ENCODE results near the gene ALK.

ALK gene

GRCh38 chr2:29430382-29431112 lies 490.8 kb downstream of the ALK start:
- H3K9ac ChIP-seq (ENCODE audit: insufficient read length, low read depth), result no peak overlapping the region
- H3K4me3 ChIP-seq (ENCODE audit: insufficient read length, low read depth), result no peak overlapping the region
- no peaks in the 10 kb centered on the region for H3K36me3 ChIP-seq (ENCODE audit: insufficient read depth, insufficient read length, low read length)
- H3K27me3 ChIP-seq (ENCODE audit: insufficient read depth, insufficient read length), result no peaks in the 10 kb centered on the region
- TF ChIP-seq SUZ12 (IDR thresholded peaks at IDR 0.05; ENCODE audit: extremely low read depth, insufficient read depth, insufficient read length), result no peak
- no peak for TF ChIP-seq YY1 (IDR thresholded peaks at IDR 0.05; ENCODE audit: insufficient read depth, insufficient read length)
- TF ChIP-seq ZNF274 (IDR thresholded peaks at IDR 0.05; ENCODE audit: low read depth, low read length), result no peak
- no peaks in the 10 kb centered on the region for H3K9me3 ChIP-seq (ENCODE audit: insufficient read depth, low read length)
- DNase-seq (ENCODE audit: low read depth, low spot score), result no peak
- H3K4me1 ChIP-seq (ENCODE audit: insufficient read depth, insufficient read length), result no peaks in the 10 kb centered on the region

DNA sequence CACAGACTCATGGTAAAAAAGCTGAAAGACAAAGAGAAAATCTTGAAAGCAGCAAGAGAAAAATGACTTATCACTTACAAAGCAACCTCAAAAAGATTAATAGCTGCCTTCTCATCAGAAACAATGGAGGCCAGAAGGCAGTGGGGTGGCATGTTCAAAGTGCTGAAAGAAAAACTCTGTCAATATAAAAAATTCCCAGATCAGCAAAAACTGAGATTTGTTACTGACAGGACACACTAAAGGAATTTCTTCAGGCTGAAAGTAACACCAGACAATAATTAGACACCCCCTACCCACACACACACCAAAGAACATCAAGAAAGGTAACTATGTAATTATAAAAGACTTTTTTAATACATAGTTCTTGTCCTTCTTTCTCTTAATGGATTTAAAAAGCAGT lies 495.0 kb downstream of the ALK start:
- Histone ChIP-seq H3K9me3 (ENCODE audit: insufficient read depth, low read length) (no peaks in the 10 kb centered on the region), H3K9ac (ENCODE audit: insufficient read length, low read depth) (no peak overlapping the region), H3K4me1 (ENCODE audit: insufficient read depth, insufficient read length) (no peaks in the 10 kb centered on the region), H3K36me3 (ENCODE audit: insufficient read depth, insufficient read length, low read length) (no peaks in the 10 kb centered on the region), H3K27me3 (ENCODE audit: insufficient read depth, insufficient read length) (peaks cover 2% of the 10 kb centered on the region), H3K4me3 (ENCODE audit: insufficient read length, low read depth) (no peak overlapping the region)
- no peak for TF ChIP-seq YY1 (IDR thresholded peaks at IDR 0.05; ENCODE audit: insufficient read depth, insufficient read length)
- no peak for TF ChIP-seq SUZ12 (IDR thresholded peaks at IDR 0.05; ENCODE audit: extremely low read depth, insufficient read depth, insufficient read length)
- no peak for TF ChIP-seq ZNF274 (IDR thresholded peaks at IDR 0.05; ENCODE audit: low read depth, low read length)
- no peak for DNase-seq (ENCODE audit: low read depth, low spot score)

- TF ChIP-seq YY1 (IDR thresholded peaks at IDR 0.05; ENCODE audit: insufficient read depth, insufficient read length), result no peak
- no peak for TF ChIP-seq SUZ12 (IDR thresholded peaks at IDR 0.05; ENCODE audit: extremely low read depth, insufficient read depth, insufficient read length)
- TF ChIP-seq ZNF274 (IDR thresholded peaks at IDR 0.05; ENCODE audit: low read depth, low read length), result no peak
- Histone ChIP-seq H3K4me1 (ENCODE audit: insufficient read depth, insufficient read length) (no peaks in the 10 kb centered on the region), H3K9me3 (ENCODE audit: insufficient read depth, low read length) (no peaks in the 10 kb centered on the region), H3K36me3 (ENCODE audit: insufficient read depth, insufficient read length, low read length) (no peaks in the 10 kb centered on the region), H3K27me3 (ENCODE audit: insufficient read depth, insufficient read length) (peaks cover 7% of the 10 kb centered on the region), H3K9ac (ENCODE audit: insufficient read length, low read depth) (no peak overlapping the region), H3K4me3 (ENCODE audit: insufficient read length, low read depth) (no peak overlapping the region)
- no peak for DNase-seq (ENCODE audit: low read depth, low spot score)
Measured at GRCh38 chr2:29425866-29426265, 495.5 kb downstream of the ALK start.

GRCh38 chr2:29423061-29423666 lies 498.2 kb downstream of the ALK start:
- DNase-seq (ENCODE audit: low read depth, low spot score), result no peak
- Histone ChIP-seq H3K9ac (ENCODE audit: insufficient read length, low read depth) (no peak overlapping the region), H3K4me3 (ENCODE audit: insufficient read length, low read depth) (no peak overlapping the region), H3K9me3 (ENCODE audit: insufficient read depth, low read length) (no peaks in the 10 kb centered on the region), H3K4me1 (ENCODE audit: insufficient read depth, insufficient read length) (no peaks in the 10 kb centered on the region), H3K27me3 (ENCODE audit: insufficient read depth, insufficient read length) (peaks cover 9% of the 10 kb centered on the region), H3K36me3 (ENCODE audit: insufficient read depth, insufficient read length, low read length) (no peaks in the 10 kb centered on the region)
- TF ChIP-seq ZNF274 (IDR thresholded peaks at IDR 0.05; ENCODE audit: low read depth, low read length) (no peak), SUZ12 (IDR thresholded peaks at IDR 0.05; ENCODE audit: extremely low read depth, insufficient read depth, insufficient read length) (no peak), YY1 (IDR thresholded peaks at IDR 0.05; ENCODE audit: insufficient read depth, insufficient read length) (no peak)

DNA sequence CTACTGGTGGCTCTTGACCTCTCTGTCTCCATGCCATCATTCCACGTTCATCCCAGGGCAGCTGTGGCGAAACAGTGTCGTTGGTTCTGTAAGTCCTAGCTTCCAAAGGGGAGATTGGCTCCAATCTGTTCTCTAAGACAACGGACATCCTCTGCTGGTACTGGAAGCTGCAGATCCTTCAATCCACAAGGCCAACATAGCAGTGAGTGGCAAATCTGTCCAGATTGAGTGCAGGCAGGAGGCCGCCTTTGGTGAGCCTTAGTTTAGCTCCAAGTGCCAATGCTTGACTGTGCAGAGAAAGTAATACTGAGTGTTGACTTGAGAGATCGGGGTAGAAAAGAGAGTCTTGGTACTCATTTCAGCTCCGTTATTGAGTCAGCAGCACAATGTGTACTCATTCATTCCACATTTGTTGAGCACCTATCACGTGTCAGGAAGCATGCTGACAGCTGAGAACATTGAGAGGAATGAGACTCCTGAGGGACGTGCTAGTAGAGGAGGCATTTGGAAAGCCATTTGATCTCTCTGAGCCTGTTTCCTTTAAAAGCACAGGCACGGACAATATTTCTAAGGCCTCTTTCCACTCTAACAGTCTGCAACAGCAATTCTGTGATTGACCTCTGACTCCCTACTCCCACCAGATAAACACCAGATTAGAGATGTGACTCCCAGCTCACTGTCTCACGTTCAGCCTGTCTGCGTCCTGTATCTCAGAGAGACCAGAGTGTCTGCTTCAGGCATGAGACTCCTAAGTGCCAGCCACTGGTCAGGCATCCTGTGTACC lies 500.2 kb downstream of the ALK start:
- no peak for DNase-seq (ENCODE audit: low read depth, low spot score)
- TF ChIP-seq SUZ12 (IDR thresholded peaks at IDR 0.05; ENCODE audit: extremely low read depth, insufficient read depth, insufficient read length), result no peak
- TF ChIP-seq YY1 (IDR thresholded peaks at IDR 0.05; ENCODE audit: insufficient read depth, insufficient read length), result no peak
- no peak for TF ChIP-seq ZNF274 (IDR thresholded peaks at IDR 0.05; ENCODE audit: low read depth, low read length)
- H3K9me3 ChIP-seq (ENCODE audit: insufficient read depth, low read length), result no peaks in the 10 kb centered on the region
- peaks cover 9% of the 10 kb centered on the region for H3K27me3 ChIP-seq (ENCODE audit: insufficient read depth, insufficient read length)
- no peak overlapping the region for H3K4me3 ChIP-seq (ENCODE audit: insufficient read length, low read depth)
- no peaks in the 10 kb centered on the region for H3K4me1 ChIP-seq (ENCODE audit: insufficient read depth, insufficient read length)
- no peaks in the 10 kb centered on the region for H3K36me3 ChIP-seq (ENCODE audit: insufficient read depth, insufficient read length, low read length)
- no peak overlapping the region for H3K9ac ChIP-seq (ENCODE audit: insufficient read length, low read depth)

- Histone ChIP-seq H3K36me3 (ENCODE audit: insufficient read depth, insufficient read length, low read length) (no peaks in the 10 kb centered on the region), H3K27me3 (ENCODE audit: insufficient read depth, insufficient read length) (peaks cover 9% of the 10 kb centered on the region)
Measured at GRCh38 chr2:29420464-29420863, 500.9 kb downstream of the ALK start.

GRCh38 chr2:29417630-29418029 lies 503.8 kb downstream of the ALK start:
- TF ChIP-seq ZNF274 (IDR thresholded peaks at IDR 0.05; ENCODE audit: low read depth, low read length), result no peak
- TF ChIP-seq YY1 (IDR thresholded peaks at IDR 0.05; ENCODE audit: insufficient read depth, insufficient read length), result no peak
- TF ChIP-seq SUZ12 (IDR thresholded peaks at IDR 0.05; ENCODE audit: extremely low read depth, insufficient read depth, insufficient read length), result no peak
- Histone ChIP-seq H3K9me3 (ENCODE audit: insufficient read depth, low read length) (no peaks in the 10 kb centered on the region), H3K4me3 (ENCODE audit: insufficient read length, low read depth) (no peak overlapping the region), H3K27me3 (ENCODE audit: insufficient read depth, insufficient read length) (peaks cover 9% of the 10 kb centered on the region), H3K9ac (ENCODE audit: insufficient read length, low read depth) (no peak overlapping the region), H3K36me3 (ENCODE audit: insufficient read depth, insufficient read length, low read length) (no peaks in the 10 kb centered on the region), H3K4me1 (ENCODE audit: insufficient read depth, insufficient read length) (no peaks in the 10 kb centered on the region)
- DNase-seq (ENCODE audit: low read depth, low spot score), result no peak

More at GRCh38 chr2:29420464-29420863, 500.9 kb downstream of the ALK start:
- Histone ChIP-seq H3K4me1 (ENCODE audit: insufficient read depth, insufficient read length) (no peaks in the 10 kb centered on the region), H3K9ac (ENCODE audit: insufficient read length, low read depth) (no peak overlapping the region), H3K4me3 (ENCODE audit: insufficient read length, low read depth) (no peak overlapping the region), H3K9me3 (ENCODE audit: insufficient read depth, low read length) (no peaks in the 10 kb centered on the region)
- no peak for TF ChIP-seq YY1 (IDR thresholded peaks at IDR 0.05; ENCODE audit: insufficient read depth, insufficient read length)
- TF ChIP-seq SUZ12 (IDR thresholded peaks at IDR 0.05; ENCODE audit: extremely low read depth, insufficient read depth, insufficient read length), result no peak
- no peak for TF ChIP-seq ZNF274 (IDR thresholded peaks at IDR 0.05; ENCODE audit: low read depth, low read length)
- no peak for DNase-seq (ENCODE audit: low read depth, low spot score)

Data from NT2/D1 (cell line).